Measurements from ENCODE around the gene MPST.

The MPST gene

DNA sequence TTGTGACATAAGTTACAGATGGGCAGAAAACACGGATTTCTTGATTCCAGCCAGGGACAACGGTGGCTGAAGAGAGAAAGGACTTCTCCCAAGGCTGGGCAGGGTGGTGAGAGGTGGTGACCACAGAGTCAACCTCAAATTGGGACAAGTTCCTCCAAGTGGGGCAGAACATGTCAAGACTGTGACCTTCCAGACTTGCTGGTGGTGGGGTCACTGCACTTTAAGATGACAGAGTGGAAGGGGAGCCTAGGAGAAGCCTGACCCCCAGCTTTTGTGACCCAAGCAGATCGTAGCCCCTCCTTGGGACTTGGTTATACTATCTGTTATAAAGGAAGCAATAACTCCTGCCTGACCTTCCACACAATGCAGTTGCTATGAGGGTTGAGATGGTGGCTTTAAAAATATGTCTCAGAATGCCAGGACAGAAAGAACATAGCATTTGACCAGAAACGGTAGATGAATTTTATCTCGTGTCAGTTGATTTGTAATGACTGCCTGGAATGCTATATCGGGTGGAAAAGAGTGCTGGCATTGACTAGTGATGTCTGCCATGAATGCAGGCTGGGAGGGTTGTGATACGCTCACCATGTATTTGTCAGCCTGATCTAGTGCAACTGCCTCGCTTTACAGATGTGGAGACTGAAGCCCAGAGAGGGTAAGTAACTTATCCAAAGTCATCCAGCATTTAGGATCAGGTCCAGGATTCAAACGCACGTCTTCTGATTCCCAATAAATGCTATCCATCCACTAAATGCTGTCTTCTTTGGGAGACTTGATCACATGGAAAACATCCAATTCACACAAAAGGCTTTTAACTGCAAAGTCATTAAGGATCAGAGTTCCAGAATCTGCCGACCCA lies 18.6 kb upstream of the MPST start:
- no peak for DNase-seq (ENCODE audit: low read depth, low spot score)

DNA sequence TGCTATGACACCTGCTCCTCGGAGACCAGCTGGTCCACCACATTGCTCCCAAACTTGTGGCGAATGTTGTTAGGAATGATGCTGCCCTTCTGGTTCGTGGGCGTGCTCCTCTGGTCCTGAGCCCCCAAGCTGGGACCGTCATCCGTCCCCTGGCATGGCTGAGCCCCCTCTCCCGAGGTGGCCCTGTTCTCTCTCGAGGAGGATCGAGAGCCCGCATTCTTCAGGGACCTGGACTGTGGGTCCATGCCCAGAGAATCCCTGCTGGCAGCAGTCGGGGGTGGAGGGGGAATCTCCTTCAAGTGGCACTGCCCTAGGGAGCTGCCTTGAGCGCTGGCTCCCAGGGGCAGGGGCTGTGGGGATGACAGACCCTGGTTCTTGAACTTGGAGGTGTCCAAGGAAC lies 17.7 kb upstream of the MPST start:
- no peak for DNase-seq (ENCODE audit: low read depth, low spot score)

DNA sequence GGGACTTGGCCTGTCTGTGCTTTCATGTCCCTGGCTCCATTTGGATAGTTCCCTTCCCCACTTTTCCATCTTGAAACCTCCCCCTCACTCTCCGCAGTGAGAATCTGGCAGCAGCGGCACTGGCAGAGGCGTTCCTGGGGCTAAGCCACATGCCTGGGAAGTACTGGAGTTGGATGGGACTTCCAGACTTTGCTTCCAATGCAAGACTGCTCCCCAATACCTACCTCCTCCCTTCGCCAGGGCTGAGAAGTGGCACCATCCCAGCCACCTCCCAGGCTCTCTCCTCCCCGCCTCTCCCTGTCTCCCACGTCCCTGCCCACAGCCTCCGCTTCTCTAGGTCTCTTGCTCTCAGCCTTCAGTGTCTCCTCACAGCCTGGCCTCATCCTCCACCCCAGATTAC lies 16.9 kb upstream of the MPST start:
- no peak for DNase-seq (ENCODE audit: low read depth, low spot score)

DNA sequence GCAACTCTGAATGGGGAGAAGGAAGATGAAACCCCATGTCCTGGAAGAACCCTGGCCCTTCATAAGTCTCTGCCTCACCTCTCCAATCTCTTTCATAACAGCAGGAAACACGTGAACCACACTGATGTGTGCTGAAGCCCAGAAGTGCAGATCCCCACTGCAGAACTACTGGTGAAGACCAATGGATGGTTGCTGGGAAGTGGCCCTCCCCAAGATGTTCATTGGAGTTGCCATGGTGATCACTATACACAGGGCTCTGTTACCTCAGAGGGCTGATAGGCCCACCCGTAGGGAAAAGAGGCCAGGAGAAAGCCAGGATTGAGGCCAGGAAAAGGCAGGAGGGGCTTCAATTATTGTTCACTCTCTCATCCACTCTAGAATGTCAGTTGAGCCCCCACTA lies 11.9 kb upstream of the MPST start:
- DNase-seq (ENCODE audit: low read depth, low spot score) = no peak

DNA sequence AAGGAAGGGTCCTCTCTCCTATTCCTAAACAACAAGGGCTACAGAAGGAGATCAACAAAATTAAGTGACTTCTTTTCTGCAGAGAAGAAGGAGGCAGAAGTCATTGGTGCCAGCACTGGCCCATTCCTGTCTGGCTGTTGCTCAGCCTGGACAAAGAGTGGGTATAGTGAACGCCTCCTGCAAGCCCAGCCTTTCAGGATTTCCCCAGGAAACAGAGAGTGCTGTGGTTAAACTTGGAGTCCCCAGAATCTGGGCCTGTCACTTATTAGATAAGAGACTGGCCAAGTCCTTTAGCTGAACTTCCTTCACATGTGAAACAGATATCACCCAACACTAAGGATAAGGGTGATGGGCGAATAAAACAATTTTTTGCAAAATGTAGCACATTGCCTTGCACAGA lies 11.2 kb upstream of the MPST start:
- no peak for DNase-seq (ENCODE audit: low read depth, low spot score)

DNA sequence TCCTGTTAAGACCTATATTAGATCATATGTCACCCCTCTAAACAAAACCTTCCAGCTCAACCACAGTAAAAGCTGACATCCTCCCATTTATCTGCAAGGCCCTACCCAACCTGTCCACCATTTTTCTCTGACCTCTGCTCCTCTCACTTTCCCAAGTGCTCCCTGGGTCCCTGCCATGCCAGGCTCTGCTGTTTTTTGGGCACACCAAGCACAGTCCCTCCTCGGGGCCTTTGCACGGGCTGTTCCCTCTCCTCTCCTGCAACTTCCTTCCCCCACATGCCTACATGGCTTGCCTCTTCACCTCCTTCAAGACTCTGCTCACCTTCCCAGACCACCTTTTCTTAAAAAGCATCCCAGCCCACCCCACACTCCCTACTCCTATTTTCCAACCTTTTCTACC lies 10.1 kb upstream of the MPST start:
- DNase-seq (ENCODE audit: low read depth, low spot score) = no peak

DNA sequence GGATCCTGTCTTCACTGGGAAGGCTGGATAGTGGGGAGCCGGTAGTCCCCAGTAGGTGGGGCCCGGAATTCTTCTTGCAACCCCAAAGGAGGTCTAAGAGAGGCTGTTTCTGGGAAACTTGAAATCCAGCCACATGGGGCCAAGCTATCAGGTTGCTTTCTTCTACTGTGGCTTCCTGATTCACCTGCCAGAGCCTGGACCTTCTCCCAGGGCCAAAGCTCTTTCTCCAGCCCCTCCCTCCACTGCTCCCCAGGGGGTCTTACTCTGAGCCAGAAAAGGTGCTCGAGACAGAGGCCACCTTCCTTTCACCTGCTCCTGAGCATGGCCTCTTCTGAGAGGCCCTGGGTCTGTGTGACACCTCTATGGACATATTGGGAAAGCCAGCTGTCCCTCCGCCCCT lies 9.4 kb upstream of the MPST start:
- DNase-seq (ENCODE audit: low read depth, low spot score) = no peak

DNA sequence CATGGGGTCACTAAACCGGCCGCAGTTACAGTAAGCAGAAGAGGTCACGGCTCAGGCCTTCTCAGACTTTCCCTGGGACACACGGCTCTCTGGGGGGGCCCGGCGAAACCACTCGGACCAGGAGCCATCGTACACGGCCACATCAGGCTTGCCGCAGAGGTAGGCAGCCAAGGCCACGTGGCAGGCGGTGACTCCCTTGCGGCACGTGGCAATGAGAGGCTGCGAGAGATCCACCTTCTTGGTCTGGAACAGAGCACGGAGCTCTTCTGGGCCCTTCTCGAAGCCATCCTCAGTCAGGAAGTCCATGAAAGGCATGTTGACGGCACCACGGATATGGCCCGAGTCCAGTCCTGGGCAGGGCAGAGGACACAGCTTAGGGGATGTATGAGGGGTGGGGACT lies 8.6 kb upstream of the MPST start:
- no peak for DNase-seq (ENCODE audit: low read depth, low spot score)

DNA sequence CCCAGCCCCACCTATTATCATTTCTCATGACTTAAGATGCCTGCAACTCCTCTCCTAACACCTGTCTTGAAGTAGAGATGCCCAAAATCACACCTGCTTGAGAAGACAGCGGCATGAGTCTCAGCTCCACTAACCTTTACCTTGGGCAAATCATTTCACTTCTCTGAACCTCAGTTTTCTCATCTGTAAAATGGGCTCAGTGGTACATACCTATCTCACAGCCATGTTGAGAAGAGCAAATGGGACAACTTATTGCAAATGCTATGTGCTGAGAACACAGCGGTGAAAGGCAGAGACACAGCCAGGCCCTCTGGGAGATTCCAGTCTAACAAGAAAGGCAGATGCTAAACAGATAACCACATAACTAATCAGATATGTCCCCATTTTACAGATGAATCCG lies 8.1 kb upstream of the MPST start:
- no peak for DNase-seq (ENCODE audit: low read depth, low spot score)

DNA sequence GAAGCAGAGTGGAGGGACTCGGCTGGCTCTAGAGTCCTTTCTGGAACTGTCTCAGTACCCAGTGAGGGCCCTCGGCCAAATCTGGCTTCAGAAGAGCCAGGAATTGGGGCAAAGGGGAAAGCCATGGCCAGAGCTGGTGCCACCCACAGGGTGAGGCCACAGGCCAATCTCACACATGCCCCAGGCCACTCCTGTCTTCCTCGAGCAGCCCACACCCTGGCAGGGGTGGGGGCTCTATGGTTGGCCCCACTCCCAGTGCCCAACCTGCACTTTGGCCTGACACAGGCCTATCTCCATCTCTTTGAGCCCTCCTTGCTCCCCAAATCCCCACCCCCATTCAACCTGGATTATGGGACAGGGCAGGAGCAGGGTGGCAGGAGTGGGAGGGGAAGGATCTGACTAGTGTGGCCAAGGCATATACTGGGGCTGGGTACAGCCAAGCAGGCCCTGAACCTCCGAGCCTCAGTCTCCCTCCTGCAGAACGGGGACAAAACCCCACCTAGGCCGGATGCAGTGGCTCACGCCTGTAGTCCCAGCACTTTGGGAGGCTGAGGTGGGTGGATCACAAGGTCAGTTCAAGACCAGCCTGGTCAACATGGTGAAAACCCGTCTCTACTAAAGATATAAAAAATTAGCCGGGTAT lies 7.2 kb upstream of the MPST start:
- DNase-seq (ENCODE audit: low read depth, low spot score) = no peak

DNA sequence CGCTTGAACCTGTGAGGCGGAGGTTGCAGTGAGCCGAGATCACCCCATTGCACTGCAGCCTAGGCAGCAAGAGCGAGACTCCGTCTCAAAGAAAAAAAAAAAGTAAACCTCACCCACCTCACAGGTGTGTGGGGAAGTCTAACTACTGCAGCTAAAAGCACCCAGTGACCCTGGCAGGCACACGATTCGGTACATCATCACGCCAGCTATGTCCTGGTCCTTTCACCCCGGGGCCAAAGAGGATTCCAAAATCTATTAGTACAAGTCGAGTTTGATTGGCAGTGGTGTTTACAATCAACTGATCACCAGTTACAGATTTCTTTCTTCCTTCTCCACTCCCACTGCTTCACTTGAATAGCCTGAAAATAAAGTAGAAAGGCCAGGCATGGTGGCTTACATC lies 6.6 kb upstream of the MPST start:
- DNase-seq (ENCODE audit: low read depth, low spot score) = no peak

DNA sequence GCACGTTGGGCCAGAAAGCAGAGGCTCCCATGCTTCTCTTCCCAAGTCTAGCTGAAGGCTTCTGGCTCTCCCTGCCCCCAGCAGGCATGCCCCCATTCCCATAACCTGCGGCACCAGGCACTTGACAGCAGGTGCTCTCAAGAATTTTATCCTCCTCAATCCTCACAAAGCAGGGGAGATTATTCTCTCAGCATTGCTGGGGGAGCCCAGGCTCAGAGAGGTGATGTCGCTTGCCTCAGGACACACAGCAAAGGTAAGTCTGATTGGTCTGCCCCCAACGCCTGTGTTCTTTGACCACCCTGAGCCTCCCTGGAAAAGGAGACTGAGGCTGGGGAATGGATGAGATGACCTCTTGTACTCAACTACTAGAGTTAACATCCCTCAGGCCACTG lies 5.1 kb upstream of the MPST start:
- DNase-seq (ENCODE audit: low read depth, low spot score) = no peak

DNA sequence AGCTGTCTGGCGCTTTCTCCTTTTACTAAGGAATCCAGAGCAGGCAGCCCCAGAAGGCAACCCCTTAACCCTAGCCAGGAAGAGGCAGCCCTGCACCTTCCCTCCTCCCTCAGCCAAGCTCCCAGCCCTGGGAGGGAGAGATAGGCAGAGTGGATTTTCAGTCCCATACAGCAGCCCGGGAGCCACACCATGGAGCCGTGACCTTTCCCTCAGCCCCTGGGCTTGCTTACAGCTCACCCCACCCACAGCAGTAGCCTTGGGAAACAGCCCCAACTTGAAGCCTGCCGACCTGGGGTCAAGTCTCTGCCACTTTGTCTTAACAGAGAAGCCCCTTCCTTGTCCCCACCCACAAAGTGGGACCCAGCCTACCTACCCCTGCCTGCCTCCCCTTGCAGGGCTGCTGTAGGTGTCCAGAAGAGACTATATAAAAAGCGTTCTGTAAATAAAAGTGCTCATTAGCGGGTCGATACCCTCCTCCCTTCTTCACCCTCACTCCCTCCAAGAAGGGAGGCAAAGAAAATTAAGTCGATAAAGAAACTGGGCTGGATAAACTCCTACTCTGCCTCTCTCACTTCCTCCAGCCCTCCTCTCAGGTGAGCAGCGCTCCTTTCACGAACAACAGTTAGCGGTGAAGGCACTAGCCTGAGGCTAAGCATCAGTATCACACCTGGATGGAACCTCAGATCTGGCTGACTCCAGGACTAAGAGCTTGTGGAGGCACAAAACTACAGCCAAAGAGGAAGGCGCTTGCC lies 4.5 kb upstream of the MPST start:
- no peak for DNase-seq (ENCODE audit: low read depth, low spot score)

DNA sequence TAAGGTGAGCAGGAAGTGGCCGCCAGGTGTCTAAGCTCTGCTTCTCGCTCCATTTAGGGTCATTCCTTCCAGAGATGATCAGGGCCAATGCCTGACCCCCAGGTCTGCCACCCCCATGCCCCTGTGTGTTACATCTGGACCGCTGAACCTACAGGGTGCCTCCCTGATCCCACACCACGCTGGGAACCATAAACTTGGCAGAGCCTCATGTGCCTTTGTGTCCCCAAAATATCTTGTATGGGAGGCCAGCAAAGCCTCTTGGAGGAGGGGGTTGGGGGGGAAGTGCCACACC lies 4.0 kb upstream of the MPST start:
- no peak for DNase-seq (ENCODE audit: low read depth, low spot score)

DNA sequence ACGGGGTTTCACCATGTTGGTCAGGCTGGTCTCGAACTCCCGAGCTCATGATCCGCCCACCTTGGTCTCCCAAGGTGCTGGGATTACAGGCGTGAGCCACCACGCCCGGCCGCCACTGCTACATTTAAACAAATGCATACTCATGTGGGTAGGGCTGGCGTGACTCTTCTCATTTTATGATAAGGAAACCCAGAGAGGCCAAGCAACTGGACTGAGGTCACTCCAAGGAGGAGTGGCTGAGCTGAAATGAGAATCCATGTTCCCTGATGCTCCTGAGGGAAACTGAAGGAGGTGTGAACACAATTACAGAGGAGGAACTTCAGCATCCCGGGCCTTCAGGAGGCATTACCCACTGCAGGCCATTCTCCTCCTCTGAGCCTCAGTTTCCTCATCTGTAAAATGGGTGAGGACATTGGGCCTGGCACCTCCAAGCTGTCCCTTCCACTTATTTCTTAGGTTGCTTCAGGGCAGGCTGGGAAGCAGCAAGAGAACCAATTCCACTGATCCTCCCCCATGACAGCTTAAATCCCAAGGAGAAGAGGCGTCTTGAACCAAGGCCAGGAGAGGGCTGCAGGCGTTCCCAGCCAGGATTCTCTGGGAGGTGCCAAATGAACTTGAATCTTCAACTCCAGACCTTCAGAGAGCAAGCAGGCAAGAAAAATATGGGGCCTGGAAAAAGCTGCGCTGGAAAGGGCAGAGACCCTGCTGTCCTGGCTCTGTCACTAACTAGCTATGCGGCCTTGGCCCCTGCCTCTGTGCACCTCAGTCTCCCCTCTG lies 3.2 kb upstream of the MPST start:
- no peak for DNase-seq (ENCODE audit: low read depth, low spot score)

DNA sequence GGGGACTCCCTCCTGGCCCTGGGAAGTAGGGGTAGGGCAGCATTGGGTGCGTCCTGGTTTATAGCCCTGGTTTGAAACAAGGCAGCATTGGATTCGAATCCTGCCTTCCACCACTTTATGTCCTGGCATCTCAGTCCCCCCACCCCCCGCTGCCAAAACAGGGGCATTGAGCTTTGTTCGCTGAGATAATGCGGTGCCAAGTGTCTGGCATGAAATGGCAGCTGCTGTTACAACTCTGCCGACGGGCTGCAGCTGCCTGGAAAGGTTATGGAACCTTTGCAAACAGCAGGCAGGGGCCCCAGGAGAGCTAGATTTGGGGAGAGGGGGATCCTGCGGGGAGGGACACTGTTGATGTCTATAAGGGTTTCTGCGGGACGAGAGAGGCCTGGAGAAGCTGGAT lies 2.2 kb upstream of the MPST start:
- no peak for DNase-seq (ENCODE audit: low read depth, low spot score)

DNA sequence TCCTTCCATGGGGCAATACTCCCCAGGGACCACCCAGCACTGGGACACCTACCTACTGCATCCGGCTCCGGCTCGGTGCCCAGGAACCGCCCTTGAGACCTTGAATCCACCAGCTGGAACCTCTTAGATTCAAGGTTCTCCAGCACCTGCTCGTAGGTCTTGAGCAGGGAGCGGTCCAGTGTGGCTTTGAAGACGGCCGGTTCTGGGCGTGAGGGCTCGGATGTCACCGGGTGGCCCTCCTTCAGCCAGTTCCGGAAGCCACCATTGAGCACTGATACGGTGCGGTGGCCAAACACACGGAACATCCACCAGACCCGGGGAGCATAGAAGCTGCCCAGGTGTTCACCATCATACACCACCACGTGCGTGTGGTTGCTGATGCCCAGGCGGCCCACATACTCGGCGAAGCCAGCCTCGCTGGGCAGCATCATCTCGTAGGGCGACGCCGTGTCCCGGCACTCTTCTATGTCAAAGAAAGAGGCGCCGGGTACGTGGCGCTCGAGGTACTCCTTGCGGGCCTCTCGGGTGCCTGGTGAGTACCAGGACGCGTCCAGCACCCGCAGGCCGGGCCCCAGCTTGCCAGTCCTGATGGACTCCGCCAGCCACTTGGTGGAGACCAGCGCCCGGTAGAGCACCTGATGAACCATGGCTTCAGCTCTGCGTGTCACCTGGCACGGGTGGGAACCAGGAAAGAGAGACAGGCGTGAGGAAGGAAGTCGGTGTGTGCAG lies 1.3 kb upstream of the MPST start:
- DNase-seq (ENCODE audit: low read depth, low spot score) = no peak

DNA sequence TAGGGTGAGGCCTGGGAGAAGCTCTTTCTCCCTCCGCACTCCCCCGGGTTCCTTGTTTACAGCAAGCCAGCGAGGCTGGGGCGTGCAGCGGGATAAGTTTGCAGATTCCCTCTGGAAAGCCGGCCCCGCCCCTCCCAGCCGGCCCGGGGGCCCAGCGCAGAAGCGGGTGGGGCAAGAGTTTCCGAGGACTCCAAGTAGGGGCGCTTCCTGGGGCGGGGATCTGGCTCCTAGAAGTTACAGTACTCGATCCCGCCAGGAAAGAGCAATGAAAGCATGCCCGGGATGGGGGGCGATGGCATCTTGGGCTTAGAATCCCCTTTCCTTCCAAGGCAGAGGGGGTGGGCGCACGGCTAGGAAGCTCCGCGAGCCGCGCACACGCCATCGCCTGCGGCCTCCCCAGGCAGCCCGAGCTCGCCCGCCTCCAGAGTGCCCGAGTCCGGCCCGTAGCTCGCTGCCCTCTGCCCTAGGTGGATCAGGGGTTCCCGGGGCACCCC lies 680 bp upstream of the MPST start:
- DNase-seq (ENCODE audit: low read depth, low spot score) = peak; percentile 69

DNA sequence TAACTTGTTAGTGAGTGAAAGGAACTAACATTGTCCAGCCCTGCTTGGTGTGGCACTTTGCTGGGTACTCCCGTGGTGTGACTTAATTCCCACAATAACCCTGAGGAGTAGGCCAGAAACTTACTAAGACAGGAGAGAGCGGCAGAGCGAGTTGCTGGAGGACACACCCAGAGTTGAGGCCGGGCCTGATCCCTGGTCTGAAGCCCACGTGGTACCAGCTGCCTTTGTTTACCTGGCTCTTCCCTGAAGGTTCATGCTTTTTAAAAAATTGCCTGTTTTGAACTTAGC lies 594 bp downstream of the MPST start:
- peak; percentile 32 for DNase-seq (ENCODE audit: low read depth, low spot score)

DNA sequence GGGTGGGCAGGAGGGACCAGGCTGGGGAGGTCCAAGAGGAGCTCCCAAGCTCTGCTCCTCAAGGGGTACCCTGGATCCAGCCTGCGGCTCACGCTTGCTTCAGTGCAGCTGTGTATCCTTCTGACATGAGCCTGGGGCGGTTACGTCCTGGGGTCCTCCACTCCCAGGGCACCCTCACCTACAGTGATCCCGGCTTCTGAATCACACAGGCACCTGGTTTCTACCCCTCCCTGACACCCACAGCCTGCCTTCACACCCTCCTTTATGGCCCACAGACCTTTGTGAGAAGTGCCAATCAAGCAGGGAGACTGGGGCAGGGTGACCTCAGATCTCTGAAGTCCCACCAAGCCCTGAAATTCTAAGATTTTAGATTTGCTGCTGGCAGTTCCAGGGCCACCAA lies 1.5 kb downstream of the MPST start:
- no peak for DNase-seq (ENCODE audit: low read depth, low spot score)

DNA sequence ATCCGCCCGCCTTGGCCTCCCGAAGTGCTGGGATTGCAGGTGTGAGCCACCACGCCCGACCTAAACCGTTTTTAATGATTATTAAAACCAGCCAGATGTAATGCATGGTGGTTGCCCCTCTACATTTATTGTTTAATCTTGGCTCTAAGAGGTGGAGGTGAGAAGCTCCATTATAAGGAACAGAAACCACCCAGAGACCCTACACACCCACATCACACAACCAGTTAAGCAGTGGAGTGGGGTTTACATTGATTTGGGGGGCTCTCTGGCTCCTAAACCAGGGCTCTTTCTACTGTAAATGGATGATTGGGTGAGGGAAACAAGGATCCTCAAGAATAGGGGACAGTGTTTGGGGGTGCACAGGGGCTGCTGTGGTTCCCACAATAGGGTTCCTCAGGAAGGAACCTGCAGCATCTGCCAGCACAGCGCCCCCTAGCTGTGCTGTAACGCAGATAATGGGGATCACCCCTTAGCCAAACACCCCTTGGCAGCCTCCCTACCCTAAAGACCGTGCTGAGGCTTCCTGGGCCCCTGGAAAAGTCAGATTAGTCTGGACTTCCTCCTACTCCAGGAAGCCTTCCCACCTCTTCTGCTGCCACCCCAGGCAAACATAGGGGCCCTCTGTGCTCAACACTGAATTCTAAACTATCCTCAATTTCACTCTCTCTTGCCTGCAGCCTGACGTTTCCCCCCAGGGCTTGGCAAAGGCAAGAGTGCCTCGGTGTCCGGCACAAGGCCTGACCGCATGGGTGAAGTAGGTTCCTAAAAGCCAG lies 2.4 kb downstream of the MPST start:
- no peak for DNase-seq (ENCODE audit: low read depth, low spot score)

Data from ELF-1 (cell line).